Measurements from ENCODE around the gene VSIG4. TPM values are rescaled to one million over a fixed set of nuclear protein-coding genes. Genes with fewer than 3 reads are reported as not detected.

The VSIG4 gene
- total and polyA plus RNA-seq, 2 of the 8 experiments (the other 6 are each of a cell fraction or from before 2014, with no cell fraction given) = not detected

DNA sequence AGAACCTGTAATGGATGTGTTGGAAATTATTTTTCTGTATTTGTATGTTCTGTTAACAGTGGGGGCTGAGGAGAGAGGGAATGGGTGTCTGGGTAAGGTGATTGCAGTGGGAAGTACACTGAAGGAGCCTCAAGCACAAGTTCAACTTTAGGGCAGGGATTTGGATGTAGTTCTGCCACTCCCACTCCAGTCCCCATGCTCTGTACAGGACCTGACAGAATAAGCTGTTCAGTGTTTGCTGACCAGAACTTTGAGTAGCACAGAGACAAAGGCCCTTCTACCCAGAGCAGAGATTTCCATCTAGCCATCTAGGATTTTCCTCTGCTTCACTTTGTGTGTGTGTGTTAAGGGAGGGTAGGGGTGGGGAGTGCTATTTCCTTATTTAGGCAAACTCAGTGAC, 49.2 kb downstream of the VSIG4 start (continued):
- TF ChIP-seq RFX5 (IDR thresholded peaks at IDR 0.05; ENCODE audit: borderline replicate concordance, low read depth, low read length) (no peak), SIRT6 (IDR thresholded peaks at IDR 0.05; ENCODE audit: low read length) (no peak), BACH1 (IDR thresholded peaks at IDR 0.05; ENCODE audit: low read length) (no peak)

Measured in H1 (cell line).